Testis (tissue), 3 donors: ENCODE measurements around the gene CELA2A. TPM values are rescaled to one million over a fixed set of nuclear protein-coding genes. Genes with fewer than 3 reads are reported as not detected.
"Not testable (repeated sequence)": the region's sequence is repeated elsewhere in the genome, so short reads cannot be mapped to it uniquely, and the experiment has no call there.

Source experiments
- DNase-seq: peaks from one replicate; pipeline ENCODE4 v3.0.0-alpha.2; 2019
- H3K27ac ChIP-seq, 2 donors: fragments of 200-600 bp; sonication (generic); one replicate each; pipeline ENCODE4 v1.5.1; 2019
- H3K27me3 ChIP-seq: fragments of 200-600 bp; sonication (generic); one replicate; pipeline ENCODE4 v1.5.1; 2019
- H3K36me3 ChIP-seq: fragments of 200-600 bp; sonication (generic); one replicate; pipeline ENCODE4 v1.5.1; 2017; ENCODE audit warnings: low read depth; ENCODE audit errors: missing control alignments
- H3K4me1 ChIP-seq: fragments of 200-600 bp; sonication (generic); one replicate; pipeline ENCODE4 v1.5.1; 2019
- H3K4me3 ChIP-seq, 2 donors: fragments of 200-600 bp; sonication (generic); one replicate each; pipeline ENCODE4 v1.5.1; 2017 to 2019
- H3K9me3 ChIP-seq: fragments of 200-600 bp; sonication (generic); one replicate; pipeline ENCODE4 v1.5.1; 2017
- CTCF ChIP-seq, 3 experiments: fragments of 450-650 bp in 2 of 3; fragments of 200-600 bp in 1 of 3; sonication (generic) in 1 of 3; IDR thresholded peaks; one replicate each; pipeline ENCODE4 v1.5.1; 2016 to 2019; ENCODE audit warnings: antibody characterized with exemption in 3 of 3, mild to moderate bottlenecking in 2 of 3, moderate library complexity in 1 of 3
- POLR2A ChIP-seq: fragments of 450-650 bp; IDR thresholded peaks from one replicate; pipeline ENCODE4 v1.6.1; 2017; ENCODE audit warnings: antibody characterized with exemption, mild to moderate bottlenecking, moderate library complexity
- WGBS, 2 donors: methylation state at CpG; one replicate each; pipeline ENCODE4 v1.1.5; 2018; 5-methylcytosine and 5-hydroxymethylcytosine counted together
- intact Hi-C: fragments of 100-400 bp; cut with DNase I; formaldehyde crosslinking; loops from one replicate; pipeline ENCODE4 v1.15.1; 2023; ENCODE audit warnings: low total_unique reads
- polyA plus RNA-seq: library from polyadenylated mRNA; stranded (reverse); fragments of 350-450 nt; fragmentation: Illumina TruSeq; extraction: RNeasy Lipid Tissue Mini Kit (QIAGEN cat#74804); gene quantifications from one replicate; pipeline ENCODE4 v1.2.3, GENCODE V29; 2014; ENCODE audit warnings: low read depth, low replicate concordance; ENCODE audit not compliant: insufficient read depth
- total RNA-seq, 2 donors: library from RNA; depleted of rRNA; stranded (reverse); fragments of >200 nt; gene quantifications; one replicate each; pipeline ENCODE4 v1.2.3, GENCODE V29; 2016

Gene CELA2A
- total and polyA plus RNA-seq, 3 donors from 2014 or later, result 2.4 to 4.8 (median 3.7) TPM

GRCh38 chr1:15459771-15460707 is 3.5 kb downstream of the CELA2A start:
- DNase-seq, result no peak
- peaks cover 11% of the 10 kb centered on the region for H3K4me1 ChIP-seq
- no peak overlapping the region for H3K4me3 ChIP-seq
- no peaks in the 10 kb centered on the region for H3K9me3 ChIP-seq
- 58 to 59% methylated on average over 10 of the region's 10 CpGs for WGBS, 2 donors
- no peaks in the 10 kb centered on the region for H3K27me3 ChIP-seq
- no peak for TF ChIP-seq CTCF (IDR thresholded peaks at IDR 0.05)
- TF ChIP-seq POLR2A, result no peak
- no peaks in the 10 kb centered on the region for H3K36me3 ChIP-seq
- intact Hi-C loops, result no loop called here
- H3K27ac ChIP-seq, result no peak overlapping the region

- DNase-seq, result no peak
- intact Hi-C loops, result no loop called here
- Histone ChIP-seq H3K4me3 (no peak overlapping the region), H3K36me3 (no peaks in the 10 kb centered on the region), H3K27ac (no peak overlapping the region), H3K27me3 (no peaks in the 10 kb centered on the region), H3K9me3 (no peaks in the 10 kb centered on the region), H3K4me1 (peaks cover 11% of the 10 kb centered on the region)
- TF ChIP-seq CTCF (IDR thresholded peaks at IDR 0.05) (no peak), POLR2A (no peak)
- WGBS, 2 donors, result 89 to 92% methylated on average over 9 of the region's 9 CpGs
Measured at GRCh38 chr1:15460708-15461095, 4.2 kb downstream of the CELA2A start.

- H3K27ac ChIP-seq, H3K9me3 ChIP-seq, H3K4me1 ChIP-seq, H3K27me3 ChIP-seq, H3K36me3 ChIP-seq, intact Hi-C loops, H3K4me3 ChIP-seq, DNase-seq: not testable (repeated sequence)
- WGBS, 2 donors, result 77 to 84% methylated on average over 4 to 14 of the region's 15 CpGs
Measured at GRCh38 chr1:15463064-15463800, 6.7 kb downstream of the CELA2A start.

GRCh38 chr1:15463926-15464322 is 7.4 kb downstream of the CELA2A start:
- H3K4me1 ChIP-seq, H3K4me3 ChIP-seq, H3K27me3 ChIP-seq, H3K9me3 ChIP-seq, DNase-seq, H3K27ac ChIP-seq, intact Hi-C loops, H3K36me3 ChIP-seq: not testable (repeated sequence)
- WGBS, 2 donors, result 91 to 94% methylated on average over 5 of the region's 5 CpGs

GRCh38 chr1:15465674-15466073 is 9.1 kb downstream of the CELA2A start:
- intact Hi-C loops, result no loop called here

GRCh38 chr1:15466955-15467625 is 10.6 kb downstream of the CELA2A start:
- H3K4me1 ChIP-seq, intact Hi-C loops, H3K27ac ChIP-seq, DNase-seq, H3K9me3 ChIP-seq, H3K27me3 ChIP-seq, H3K4me3 ChIP-seq, H3K36me3 ChIP-seq: not testable (repeated sequence)
- 93 to 97% methylated on average over 22 of the region's 22 CpGs for WGBS, 2 donors

More at GRCh38 chr1:15465674-15466073, 9.1 kb downstream of the CELA2A start:
- Histone ChIP-seq H3K27ac (no peak overlapping the region), H3K9me3 (no peaks in the 10 kb centered on the region), H3K4me1 (peaks cover 3% of the 10 kb centered on the region), H3K36me3 (no peaks in the 10 kb centered on the region), H3K27me3 (no peaks in the 10 kb centered on the region), H3K4me3 (no peak overlapping the region)
- no peak for TF ChIP-seq CTCF (IDR thresholded peaks at IDR 0.05)
- TF ChIP-seq POLR2A, result no peak
- no peak for DNase-seq
- WGBS, 2 donors, result 58 to 75% methylated on average over 7 of the region's 7 CpGs
